Ovary (tissue), 9 donors: Measurements from ENCODE around the gene RETREG3. TPM values are rescaled to one million over a fixed set of nuclear protein-coding genes. Genes with fewer than 3 reads are reported as not detected.

Source experiments
- DNase-seq, 5 donors: peaks; one replicate each; pipeline ENCODE4 v3.0.0-alpha.2; 2019 to 2020
- H3K27ac ChIP-seq, 2 donors: fragments of 200-600 bp; one replicate each; pipeline versions ENCODE4 v1.5.1 to v1.8.0; 2019 to 2022
- H3K27me3 ChIP-seq: fragments of 200-600 bp; one replicate; pipeline ENCODE4 v1.8.0; 2022
- H3K36me3 ChIP-seq: fragments of 200-600 bp; sonication (generic); one replicate; pipeline ENCODE4 v1.5.1; 2019
- H3K4me1 ChIP-seq: one replicate; pipeline ENCODE4 v1.8.1; 2013; ENCODE audit warnings: mild to moderate bottlenecking, moderate library complexity; ENCODE audit not compliant: insufficient read depth
- H3K4me3 ChIP-seq: fragments of 200-600 bp; sonication (generic); one replicate; pipeline ENCODE4 v1.5.1; 2017
- H3K9me3 ChIP-seq, 2 donors: fragments of 200-600 bp in 1 of 2; sonication (generic) in 1 of 2; one replicate each; pipeline versions ENCODE4 v1.5.1 to v1.8.1; 2013 to 2019; ENCODE audit warnings: mild to moderate bottlenecking in 1 of 2, moderate library complexity in 1 of 2
- CTCF ChIP-seq, 3 donors: fragments of 450-650 bp in 2 of 3; fragments of 200-600 bp in 1 of 3; IDR thresholded peaks; one replicate each; pipeline versions ENCODE4 v1.5.1 to v1.8.0; 2016 to 2022; ENCODE audit warnings: antibody characterized with exemption in 3 of 3, mild to moderate bottlenecking in 1 of 3
- EP300 ChIP-seq: sonication (generic); formaldehyde crosslinking; IDR thresholded peaks from one replicate; pipeline ENCODE4 v1.6.1; 2017; ENCODE audit warnings: antibody characterized with exemption
- POLR2A ChIP-seq: fragments of 450-650 bp; IDR thresholded peaks from one replicate; pipeline ENCODE4 v1.6.1; 2017; ENCODE audit warnings: antibody characterized with exemption, mild to moderate bottlenecking, moderate library complexity
- WGBS, 3 donors: extraction: QIAGEN DNeasy Blood & Tissue Kit in 1 of 3; methylation state at CpG; one replicate each; pipeline versions ENCODE4 v1.1.5 to v1.1.7; 2013 to 2017; 5-methylcytosine and 5-hydroxymethylcytosine counted together
- intact Hi-C, 4 donors: fragments of 100-400 bp; cut with DNase I; formaldehyde crosslinking; loops; one replicate each; pipeline versions ENCODE4 v1.11.0 to v1.15.1; 2022 to 2023
- polyA plus RNA-seq, 2 donors: library from polyadenylated mRNA; stranded (reverse); fragments of 200-250 nt in 1 of 2; fragments of 350-450 nt in 1 of 2; fragmentation: Illumina TruSeq in 1 of 2; extraction: RNeasy Lipid Tissue Mini Kit (QIAGEN cat#74804) in 1 of 2; gene quantifications; one replicate each; pipeline ENCODE4 v1.2.3, GENCODE V29; 2013 to 2014
- total RNA-seq, 7 donors: library from RNA; depleted of rRNA in 2 of 7; stranded (reverse); fragments of >200 nt in 2 of 7; fragmentation: NEBNext Ultra II Directional in 3 of 7; extraction: Animal tissue kit (Norgen Biotek cat#: 25700) in 3 of 7; gene quantifications; one replicate each; pipeline versions ENCODE4 v1.1.0 to v1.2.4, GENCODE V29; 2016 to 2023
- donor health status: DM: no; HTN: no; CAD: no; lungs with moderate emphysema.
- donor health status: DM: no; HTN: no; CAD: no.
- donor health status: Bipolar disorder and iron deficiency.
- donor health status: DM: yes; HTN: yes; CAD: no.
- donor health status: DM: no; HTN: no; CAD: no.
- donor health status: DM: yes; HTN: yes; CAD: no.

Gene RETREG3
- total and polyA plus RNA-seq, 9 donors: 25.8 to 63.0 (median 46.4) TPM

- H3K9me3 ChIP-seq: no peaks in the 10 kb centered on the region
- no peaks in the 10 kb centered on the region for H3K36me3 ChIP-seq
- peak overlapping the region; percentile 82 for H3K4me3 ChIP-seq
- H3K27ac ChIP-seq: peak overlapping the region; percentile 81 to 91
- peaks cover 13% of the 10 kb centered on the region for H3K4me1 ChIP-seq
- DNase-seq: no peak
- no peak for TF ChIP-seq CTCF (IDR thresholded peaks at IDR 0.05)
- intact Hi-C loops: loop anchor here in 3 of 4 donors (2.0 to 10.0 kb wide), 4 partner anchors 56 to 74 kb away; partner anchors contain the start of genes CCR10 (in 2 of the 3), CNTNAP1 (in 1 of the 3) and PLEKHH3 (in 1 of the 3)
- H3K27me3 ChIP-seq: no peaks in the 10 kb centered on the region
- WGBS, 3 donors: 0 to 1% (median 0%) methylated on average over 29 to 30 of the region's 30 CpGs
Observed at GRCh38 chr17:42608305-42609181, 631 bp downstream of the RETREG3 start.

- peak overlapping the region; percentile 82 for H3K4me3 ChIP-seq
- TF ChIP-seq POLR2A (no peak), EP300 (no peak), CTCF (IDR thresholded peaks at IDR 0.05) (no peak)
- H3K36me3 ChIP-seq: no peaks in the 10 kb centered on the region
- no peaks in the 10 kb centered on the region for H3K27me3 ChIP-seq
- WGBS, 3 donors: 25 to 40% (median 27%) methylated on average over 3 of the region's 3 CpGs
- no peak overlapping the region for H3K27ac ChIP-seq
- peaks cover 13% of the 10 kb centered on the region for H3K4me1 ChIP-seq
- no peaks in the 10 kb centered on the region for H3K9me3 ChIP-seq
- no peak for DNase-seq
- intact Hi-C loops: loop anchor here in 3 of 4 donors (2.0 to 10.0 kb wide), 4 partner anchors 57 to 75 kb away; partner anchors contain the start of genes CCR10 (in 2 of the 3), CNTNAP1 (in 1 of the 3) and PLEKHH3 (in 1 of the 3)
Observed at GRCh38 chr17:42607769-42608168, 1.4 kb downstream of the RETREG3 start.

GRCh38 chr17:42603318-42603717, 5.9 kb downstream of the RETREG3 start:
- H3K36me3 ChIP-seq: no peaks in the 10 kb centered on the region
- H3K9me3 ChIP-seq: no peaks in the 10 kb centered on the region
- 89 to 94% (median 93%) methylated on average over 7 of the region's 7 CpGs for WGBS, 3 donors
- intact Hi-C loops: loop anchor here in 1 of 4 donors (10.0 kb wide), 1 partner anchor 61 kb away; no protein-coding TSS in a partner anchor
- no peaks in the 10 kb centered on the region for H3K27me3 ChIP-seq
- TF ChIP-seq EP300 (no peak), CTCF (IDR thresholded peaks at IDR 0.05) (no peak), POLR2A (no peak)
- no peak overlapping the region for H3K4me3 ChIP-seq
- no peak overlapping the region for H3K27ac ChIP-seq
- peaks cover 11% of the 10 kb centered on the region for H3K4me1 ChIP-seq
- no peak for DNase-seq

- no peak for TF ChIP-seq POLR2A
- TF ChIP-seq CTCF (IDR thresholded peaks at IDR 0.05): no peak
- no peak for TF ChIP-seq EP300
- H3K4me1 ChIP-seq: no peaks in the 10 kb centered on the region
- H3K27ac ChIP-seq: no peak overlapping the region
- H3K4me3 ChIP-seq: no peak overlapping the region
- no peaks in the 10 kb centered on the region for H3K36me3 ChIP-seq
- 40 to 55% (median 51%) methylated on average over 2 of the region's 2 CpGs for WGBS, 3 donors
- H3K9me3 ChIP-seq: no peaks in the 10 kb centered on the region
- intact Hi-C loops: no loop called here
- DNase-seq: peak in 1 of 5 donors; percentile 4
- H3K27me3 ChIP-seq: no peaks in the 10 kb centered on the region
Observed at GRCh38 chr17:42598905-42599304, 10.3 kb downstream of the RETREG3 start.
